GM12801 (cell line): ENCODE measurements around the gene UGT1A5.

ENCODE experiments used
- CTCF ChIP-seq: IDR thresholded peaks from one replicate; pipeline ENCODE4 v1.5.1; 2011; ENCODE audit warnings: control low read depth; ENCODE audit not compliant: insufficient read length; ENCODE audit errors: extremely low read depth

UGT1A5 gene

DNA sequence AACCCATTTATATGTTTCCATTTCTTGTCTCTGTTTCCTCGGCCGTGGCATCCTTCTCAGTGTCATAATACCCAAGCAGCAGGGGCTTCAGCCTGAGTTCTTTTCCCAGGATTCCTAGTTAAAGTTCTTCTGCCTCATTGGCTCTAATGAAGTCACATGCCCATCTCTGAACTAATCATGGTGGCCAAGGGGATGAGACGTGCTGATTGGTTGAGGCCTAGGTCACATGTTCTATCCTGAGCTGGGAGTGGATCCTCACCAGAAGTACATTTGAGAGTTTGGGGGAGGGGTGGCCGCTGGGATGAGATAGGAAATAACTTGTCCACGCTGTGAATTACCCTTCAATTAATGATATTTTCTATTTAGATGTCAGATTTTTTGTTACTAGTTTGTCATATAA is 3.8 kb upstream of the UGT1A5 start:
- no peak for TF ChIP-seq CTCF

DNA sequence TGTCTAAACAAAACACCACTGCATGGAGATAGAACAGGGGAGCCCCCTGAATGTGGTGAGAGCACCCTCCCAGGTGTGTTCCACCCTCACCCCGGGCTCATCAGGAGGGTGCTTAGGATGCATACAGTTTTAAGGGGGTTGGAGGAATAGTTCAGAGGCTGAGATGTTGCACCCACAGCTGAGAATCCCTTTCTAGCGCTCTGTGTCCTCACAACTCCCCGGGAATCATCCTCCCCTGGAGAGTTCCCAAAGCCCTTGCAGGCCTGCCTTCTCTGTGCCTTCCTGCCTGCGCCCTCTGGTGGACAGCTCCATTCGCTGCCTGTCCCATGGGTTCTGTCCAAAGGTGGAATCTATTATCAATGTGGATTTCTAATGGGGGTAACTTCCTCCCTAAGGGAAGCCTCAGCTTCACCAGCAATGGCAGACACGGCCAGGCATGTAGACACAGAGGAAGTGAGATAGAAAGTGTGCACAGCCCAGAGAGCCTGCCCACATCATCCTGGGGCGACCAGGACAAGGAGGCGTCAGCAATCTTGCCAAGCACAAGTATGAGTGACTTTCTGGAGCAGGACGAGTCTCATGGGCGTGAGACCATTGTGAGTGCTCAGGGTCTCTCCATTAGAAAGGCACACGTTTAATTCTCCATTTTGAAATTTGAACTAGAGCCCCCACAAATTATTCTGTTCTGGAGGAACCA is 1.2 kb upstream of the UGT1A5 start:
- TF ChIP-seq CTCF = no peak

GRCh38 chr2:233713262-233713615 is 532 bp downstream of the UGT1A5 start:
- TF ChIP-seq CTCF = no peak

GRCh38 chr2:233714121-233714520 is 1.4 kb downstream of the UGT1A5 start:
- no peak for TF ChIP-seq CTCF

DNA sequence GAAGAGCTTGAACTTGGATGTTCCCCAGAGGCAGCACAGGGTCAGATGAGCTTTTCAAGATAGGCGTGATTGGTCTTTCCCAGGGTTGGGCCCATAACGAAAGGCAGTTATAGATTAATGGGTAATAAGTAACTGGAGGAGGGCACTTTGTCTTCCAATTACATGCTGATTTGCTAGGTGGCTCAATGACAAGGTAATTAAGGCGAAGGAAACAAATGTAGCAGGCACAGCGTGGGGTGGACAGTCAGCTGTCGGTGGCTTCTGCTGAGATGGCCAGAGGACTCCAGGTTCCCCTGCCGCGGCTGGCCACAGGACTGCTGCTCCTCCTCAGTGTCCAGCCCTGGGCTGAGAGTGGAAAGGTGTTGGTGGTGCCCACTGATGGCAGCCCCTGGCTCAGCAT is 5.8 kb downstream of the UGT1A5 start, which contains the start of gene UGT1A4:
TSS of gene UGT1A4 (plus strand) at position 185 of the 400 bp plus-strand sequence. CDS start at position 270, 85 bp downstream.
- TF ChIP-seq CTCF = no peak

- TF ChIP-seq CTCF = no peak
Measured at GRCh38 chr2:233728723-233729301, 16.1 kb downstream of the UGT1A5 start, which contains the start of gene UGT1A3. Gene UGT1A3, plus strand, starts transcription at chr2:233729042. Its CDS starts 85 bp downstream, at chr2:233729127.

DNA sequence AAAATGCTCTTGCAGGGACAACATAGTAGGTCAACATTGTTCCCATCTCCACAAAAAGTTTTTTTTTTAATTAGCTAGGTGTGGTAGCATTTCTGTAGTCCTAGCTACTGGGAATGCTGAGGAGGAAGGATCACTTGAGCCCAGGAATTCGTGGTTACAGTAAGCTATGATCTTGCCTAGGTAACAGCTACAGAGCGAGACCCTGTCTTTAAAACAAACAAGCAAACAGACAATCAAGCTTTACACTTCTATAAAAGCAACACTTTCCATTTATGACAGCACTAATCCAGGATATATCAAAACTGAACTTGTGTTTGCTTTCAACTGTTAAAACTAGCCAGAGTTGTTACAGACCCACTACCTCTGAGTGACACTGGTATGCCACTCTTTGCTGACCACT is 28.2 kb downstream of the UGT1A5 start:
- TF ChIP-seq CTCF = no peak
